Activated CD8-positive, alpha-beta memory T cell treated with anti-CD3 and anti-CD28 coated beads, Interleukin-2, amount 50 U/mL, for 48 hours (primary cell): Measurements from ENCODE around the gene RPH3AL.

ENCODE experiments used
- DNase-seq: peaks from one replicate; pipeline ENCODE4 v3.0.0-alpha.2; 2020

Gene RPH3AL

GRCh38 chr17:296906-297690, 55.5 kb downstream of the RPH3AL start:
- no peak for DNase-seq

- no peak for DNase-seq
These were observed 56.2 kb downstream of the RPH3AL start for GRCh38 chr17:296379-296778.

DNA sequence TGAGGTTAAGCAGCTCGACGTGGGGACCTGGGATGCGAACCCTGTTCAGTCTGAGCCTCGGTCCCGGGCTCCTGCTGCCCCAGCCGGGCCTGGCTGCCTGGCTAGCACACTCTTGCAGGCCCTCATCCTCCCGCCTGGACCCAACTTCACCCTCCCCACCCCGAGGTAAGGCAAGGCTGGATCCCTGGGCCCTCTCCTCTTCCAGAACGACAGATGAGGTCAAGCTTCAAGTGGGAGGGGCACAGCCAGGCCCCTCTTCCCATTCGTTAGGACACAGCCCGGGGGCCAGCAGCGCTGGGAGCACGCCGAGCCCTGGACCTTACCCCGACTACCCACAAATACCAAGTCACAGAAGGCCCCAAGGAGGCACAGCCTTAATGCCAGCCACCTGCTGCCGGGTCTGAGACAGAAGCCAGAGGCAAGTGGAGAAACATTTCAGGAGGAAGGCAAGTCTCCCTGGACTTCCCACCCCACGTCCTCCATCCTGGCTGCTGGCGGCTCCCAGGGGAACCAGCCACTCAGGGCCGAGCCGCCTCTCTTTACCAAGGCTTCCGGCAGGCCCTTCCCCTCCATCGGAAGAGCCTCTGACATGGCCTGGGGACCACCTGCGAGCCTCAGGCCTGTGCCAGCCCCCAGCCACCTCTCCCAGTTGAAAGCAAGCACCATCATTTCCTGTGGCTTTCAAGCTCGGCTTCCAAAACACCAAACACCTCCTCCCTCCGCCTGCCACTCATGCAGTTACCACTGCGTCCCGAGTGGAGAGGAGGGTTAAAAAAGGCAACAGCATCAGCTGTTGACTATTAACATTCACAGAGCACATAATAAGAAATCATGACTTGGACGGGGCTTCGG, 59.9 kb downstream of the RPH3AL start:
- no peak for DNase-seq

- no peak for DNase-seq
These were observed 60.6 kb downstream of the RPH3AL start for GRCh38 chr17:292016-292415.

GRCh38 chr17:291587-291986, 61.0 kb downstream of the RPH3AL start:
- DNase-seq, result no peak

DNA sequence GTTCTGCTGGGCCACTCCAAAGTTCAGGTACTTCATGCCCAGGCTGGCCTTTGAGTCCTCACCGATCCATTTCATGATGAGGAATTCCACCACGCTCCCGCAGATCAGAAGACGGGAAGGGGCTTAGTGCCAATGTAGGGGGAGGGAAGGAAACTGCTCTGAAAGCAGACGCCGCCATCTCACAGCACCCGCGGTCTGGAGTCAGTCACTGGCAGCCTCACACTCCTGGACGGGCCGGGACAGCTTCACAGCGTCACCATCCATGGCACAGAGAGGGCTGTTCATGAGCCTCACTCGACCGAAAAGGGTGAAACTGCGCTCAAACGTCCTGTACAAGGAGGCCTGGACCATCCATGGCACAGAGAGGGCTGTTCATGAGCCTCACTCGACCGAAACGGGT, 62.0 kb downstream of the RPH3AL start:
- DNase-seq, result no peak

DNA sequence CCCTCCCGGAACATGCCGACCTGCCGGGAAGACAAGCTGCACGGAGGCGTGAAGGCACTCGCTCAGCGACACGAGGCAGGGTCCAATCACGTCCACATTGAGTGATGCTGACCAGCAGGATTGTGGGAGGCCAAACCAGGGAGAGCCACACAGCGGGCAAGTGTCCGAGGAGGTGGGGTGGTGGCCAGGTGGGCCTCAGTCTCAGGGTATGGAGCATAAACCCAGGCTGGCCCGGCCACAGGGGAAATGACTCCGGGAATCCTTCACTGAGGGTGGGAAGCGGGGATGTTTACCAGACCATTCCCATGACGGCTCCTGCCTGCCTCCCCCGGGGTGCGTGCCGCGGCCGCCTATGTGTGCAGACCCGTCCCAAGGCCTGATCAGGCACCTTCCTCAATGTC, 62.5 kb downstream of the RPH3AL start:
- no peak for DNase-seq

DNA sequence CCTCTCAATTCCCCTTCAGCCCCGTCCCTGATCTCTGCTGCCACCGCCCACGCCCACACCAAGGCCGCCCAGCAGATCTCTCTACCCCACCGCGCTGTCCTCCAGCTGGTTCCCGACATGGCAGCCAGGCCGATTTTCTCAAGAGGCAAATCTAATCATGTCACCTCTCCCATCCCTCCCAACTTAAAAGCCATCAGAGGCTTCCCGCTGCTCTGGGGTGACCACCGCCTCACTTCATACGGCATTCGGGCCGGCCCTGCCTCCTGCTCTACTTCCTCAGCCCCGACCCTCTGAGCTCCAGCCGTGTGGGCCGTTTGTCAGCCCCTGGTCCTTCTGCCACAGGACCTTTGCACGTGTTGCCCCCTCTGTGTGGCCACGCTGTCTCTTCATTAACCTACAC, 63.2 kb downstream of the RPH3AL start:
- DNase-seq, result no peak

DNA sequence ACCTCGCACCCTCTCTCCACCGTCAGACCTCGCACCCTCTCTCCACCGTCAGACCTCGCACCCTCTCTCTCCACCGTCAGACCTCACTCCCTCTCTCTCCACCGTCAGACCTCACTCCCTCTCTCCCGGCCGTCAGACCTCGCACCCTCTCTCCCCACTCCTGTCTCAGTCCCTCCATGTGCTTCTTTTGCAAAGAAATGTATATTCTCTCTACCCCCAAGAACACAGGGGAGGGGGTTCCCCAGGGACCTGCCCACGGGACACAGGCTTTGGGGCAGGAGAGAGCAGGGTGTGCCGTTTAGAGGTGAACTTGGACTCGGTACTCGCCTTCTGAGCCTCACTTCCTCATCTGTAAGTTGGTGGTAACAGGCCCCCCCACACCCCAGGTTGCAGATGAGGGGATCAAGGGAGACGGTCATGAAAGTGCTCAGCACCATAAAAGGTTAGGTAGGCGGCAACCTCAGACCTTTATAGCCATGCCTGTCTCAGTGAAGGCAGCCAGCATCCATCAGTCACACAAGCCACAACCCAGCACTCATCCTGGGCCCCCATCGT, 63.7 kb downstream of the RPH3AL start:
- DNase-seq, result no peak

DNA sequence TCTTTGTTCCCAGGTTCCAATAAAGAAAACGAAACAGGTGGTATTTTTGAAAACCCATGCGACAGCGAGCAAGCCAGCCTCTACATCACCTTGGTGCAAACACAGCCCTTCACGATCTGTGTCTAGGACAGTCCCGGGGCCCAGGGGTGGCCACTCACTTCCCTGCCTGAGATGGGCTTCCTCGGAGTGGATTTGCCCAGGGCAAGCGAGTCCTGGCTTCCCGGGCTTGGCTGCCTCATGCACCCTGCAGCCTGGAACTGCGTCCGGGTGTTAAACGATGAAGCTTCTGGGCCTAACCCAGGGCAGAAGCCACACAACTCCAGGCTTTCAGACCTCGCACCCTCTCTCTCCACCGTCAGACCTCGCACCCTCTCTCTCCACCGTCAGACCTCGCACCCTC, 66.0 kb downstream of the RPH3AL start:
- DNase-seq, result no peak

DNA sequence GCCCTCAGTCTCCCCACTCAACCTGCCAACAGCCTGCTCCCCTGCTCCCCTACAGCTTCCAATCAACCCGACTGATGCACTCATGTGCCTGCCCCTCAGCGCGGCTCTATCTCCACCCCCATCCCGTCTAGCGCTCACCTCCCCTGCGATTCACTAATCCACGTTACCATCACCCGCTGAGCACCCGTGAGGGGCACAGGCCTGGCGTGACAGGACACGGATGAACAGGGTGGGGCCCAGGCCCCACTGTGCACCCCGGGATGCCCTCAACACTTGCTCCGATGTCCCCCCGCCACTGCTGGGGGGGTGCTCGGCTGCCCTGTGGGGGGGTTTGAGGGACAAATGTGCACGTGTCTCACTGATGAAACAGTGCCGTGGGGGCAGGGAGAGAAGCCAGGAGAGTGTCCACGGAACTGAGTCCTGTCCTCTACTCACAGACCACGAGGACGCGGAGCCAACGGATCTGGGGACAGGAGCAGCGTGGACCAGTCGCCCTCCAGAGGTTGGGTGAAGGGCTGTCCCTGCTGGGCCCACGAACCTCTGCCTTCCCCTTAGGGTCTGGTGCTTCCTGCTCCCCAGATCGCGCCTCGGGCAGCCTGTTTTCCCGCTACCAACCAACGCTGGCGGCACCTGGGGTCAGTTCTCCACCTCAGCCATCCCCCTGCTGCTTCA, 66.7 kb downstream of the RPH3AL start:
- no peak for DNase-seq

DNA sequence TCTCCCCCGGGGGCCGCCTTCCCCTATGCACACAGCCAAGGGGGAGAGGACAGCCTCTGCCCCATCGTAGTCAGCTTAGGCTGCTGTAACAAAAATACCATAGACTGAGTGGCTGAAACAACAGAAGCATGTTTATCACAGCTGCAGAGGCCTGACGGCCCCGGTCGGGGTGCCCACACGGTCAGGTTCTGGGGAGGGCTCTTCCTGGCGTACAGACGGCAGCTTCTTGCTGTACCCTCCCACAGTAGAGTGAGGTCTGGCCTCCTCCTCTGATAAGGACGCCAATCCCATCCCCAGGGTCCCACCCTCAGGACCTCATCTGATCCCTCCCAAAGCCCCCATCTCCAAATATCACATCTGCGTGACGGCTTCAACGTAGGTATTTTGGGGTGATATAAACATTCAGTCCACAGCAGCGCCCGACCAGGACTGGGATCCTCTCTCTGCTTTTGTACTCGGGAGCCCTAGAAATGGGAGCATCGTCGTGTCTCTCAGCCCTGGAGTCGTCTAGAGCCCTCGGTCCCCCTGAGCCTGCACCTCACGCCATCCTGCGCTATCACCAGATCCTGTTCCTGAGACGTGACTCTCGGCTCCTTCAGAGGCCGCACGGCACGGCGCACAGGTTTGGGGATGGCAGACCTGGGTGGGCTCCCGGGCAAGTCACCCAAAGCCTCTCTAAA, 67.8 kb downstream of the RPH3AL start:
- no peak for DNase-seq

- DNase-seq, result no peak
These were observed 68.5 kb downstream of the RPH3AL start for GRCh38 chr17:283911-284675.

DNA sequence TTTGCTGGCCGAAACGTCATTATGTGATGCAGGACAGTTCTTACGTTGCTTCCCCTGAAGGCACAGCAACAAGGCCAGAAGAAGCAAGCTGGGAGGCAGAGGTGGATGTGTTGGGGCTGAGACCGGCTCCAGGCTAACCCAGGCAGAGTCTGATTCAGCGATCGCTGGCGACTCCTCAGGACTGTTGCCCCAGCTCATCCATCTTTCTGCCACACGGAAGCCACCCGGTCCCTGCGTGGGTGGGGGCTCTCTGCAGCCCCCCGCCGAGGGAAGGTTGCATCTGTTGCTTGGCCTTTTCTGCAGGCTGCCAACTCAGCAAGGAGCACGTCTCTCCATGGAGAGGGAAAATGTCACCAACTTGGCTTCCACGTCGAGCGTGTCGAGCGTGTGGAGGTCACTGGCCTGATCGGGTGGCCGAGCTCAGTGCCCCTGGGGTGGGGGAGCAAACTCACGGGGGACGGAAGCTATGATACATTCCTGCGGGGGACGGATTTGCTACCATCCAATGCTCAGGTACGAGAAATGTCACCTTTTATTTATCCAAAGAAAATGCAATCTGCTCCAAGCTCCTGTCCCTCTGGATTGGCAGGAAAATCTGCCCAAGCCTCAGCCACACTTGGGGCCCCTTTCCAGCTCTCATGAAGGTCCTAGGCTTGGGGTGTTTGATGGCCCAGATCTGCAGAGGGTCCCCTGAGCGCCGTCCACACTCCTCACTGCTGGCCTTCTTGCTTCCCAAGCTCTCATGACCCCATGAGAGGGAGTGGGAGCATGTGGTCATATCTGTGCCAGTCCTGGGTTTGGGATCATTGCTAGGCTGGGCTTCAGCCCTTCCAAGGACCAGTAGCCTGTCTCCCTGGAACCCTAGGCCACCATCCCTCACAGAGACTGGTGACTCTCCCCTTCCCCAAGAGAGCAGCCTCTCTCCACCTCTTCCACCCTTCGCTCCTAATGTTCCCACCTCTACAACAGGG, 69.4 kb downstream of the RPH3AL start:
- no peak for DNase-seq

DNA sequence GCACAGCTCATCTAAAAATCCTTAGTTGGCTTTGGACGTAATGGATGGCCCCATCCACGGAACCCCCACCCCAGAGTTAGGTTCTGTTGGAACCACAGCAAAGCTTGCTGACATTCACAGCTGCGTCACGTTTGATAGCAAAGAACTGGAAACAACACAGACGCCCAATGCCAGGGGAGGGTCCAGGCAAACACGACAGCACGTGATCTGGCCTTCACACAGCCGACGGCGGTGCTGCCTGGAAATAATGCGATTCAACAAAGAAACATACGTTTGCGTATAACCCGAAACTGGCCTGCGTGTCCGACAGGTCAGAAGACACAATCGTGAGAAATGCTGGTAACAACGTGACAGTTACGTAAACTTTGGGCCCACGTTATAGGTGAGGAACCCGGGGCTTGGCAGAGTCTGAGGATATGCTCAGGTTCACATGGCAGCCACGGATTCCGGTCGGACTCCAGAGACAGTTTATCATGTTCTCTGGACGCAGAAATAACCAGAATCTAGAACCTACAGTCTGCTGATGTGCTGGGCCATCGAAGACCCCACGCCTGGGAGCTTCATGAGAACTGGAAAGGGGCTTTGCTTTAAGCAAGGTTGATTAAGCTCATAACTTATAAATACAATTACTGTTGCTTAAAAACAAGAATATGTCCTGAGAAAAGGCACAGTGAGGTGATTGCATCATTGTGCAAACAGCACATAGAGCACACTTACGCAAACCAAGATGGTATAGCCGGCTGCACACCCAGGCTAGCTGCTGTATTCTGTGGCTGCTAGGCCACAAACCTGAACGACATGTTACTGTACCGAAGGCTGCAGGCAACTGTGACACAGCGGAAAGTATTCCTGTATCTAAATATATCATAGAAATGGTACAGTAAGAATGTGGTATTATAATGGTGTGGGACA, 70.4 kb downstream of the RPH3AL start:
- DNase-seq, result no peak

GRCh38 chr17:281365-281999, 71.1 kb downstream of the RPH3AL start:
- DNase-seq, result no peak

GRCh38 chr17:280901-281300, 71.7 kb downstream of the RPH3AL start:
- DNase-seq, result no peak

DNA sequence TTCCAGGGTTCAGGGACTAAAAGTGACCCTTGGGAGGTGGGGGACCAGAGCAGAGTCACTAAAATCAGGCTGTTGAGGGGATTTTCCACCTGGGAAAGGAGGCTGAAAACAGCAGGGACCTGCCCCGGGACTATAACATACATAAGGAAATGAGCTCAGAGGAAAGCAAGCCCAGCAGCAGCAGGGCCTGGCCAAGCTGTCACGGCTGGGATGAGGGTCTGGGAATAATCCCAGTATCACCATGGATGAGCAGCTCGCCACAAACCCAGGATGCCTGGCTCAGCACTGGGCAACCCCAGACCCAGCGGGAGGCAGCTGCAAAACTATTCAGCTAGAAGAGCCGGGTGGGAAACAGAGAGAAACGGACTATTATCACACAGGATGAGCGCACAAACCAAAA, 72.4 kb downstream of the RPH3AL start:
- no peak for DNase-seq

- DNase-seq, result no peak
These were observed 72.8 kb downstream of the RPH3AL start for GRCh38 chr17:279776-280175.
